ENCODE results near the gene KCNIP2.

DNA sequence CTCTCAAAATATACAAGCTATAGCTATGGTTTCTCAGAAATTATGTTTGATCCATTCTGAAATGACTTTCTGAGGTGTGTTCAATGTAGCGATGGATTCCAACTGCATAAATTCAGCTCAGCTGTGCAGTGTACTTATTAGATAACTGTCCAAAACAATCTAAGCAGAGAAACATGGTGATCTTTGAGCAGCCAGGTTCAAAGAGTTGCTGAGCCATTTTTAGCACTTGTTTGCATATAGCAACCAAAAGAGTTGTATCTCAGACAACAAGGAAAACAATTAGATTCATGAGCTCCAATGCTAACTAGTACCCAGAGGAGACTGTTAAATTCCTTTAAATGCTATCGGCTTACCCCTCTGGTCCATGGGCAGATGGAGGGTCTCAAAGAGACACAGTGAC is 15.9 kb upstream of the KCNIP2 start:
- TF ChIP-seq, protein P1, sequence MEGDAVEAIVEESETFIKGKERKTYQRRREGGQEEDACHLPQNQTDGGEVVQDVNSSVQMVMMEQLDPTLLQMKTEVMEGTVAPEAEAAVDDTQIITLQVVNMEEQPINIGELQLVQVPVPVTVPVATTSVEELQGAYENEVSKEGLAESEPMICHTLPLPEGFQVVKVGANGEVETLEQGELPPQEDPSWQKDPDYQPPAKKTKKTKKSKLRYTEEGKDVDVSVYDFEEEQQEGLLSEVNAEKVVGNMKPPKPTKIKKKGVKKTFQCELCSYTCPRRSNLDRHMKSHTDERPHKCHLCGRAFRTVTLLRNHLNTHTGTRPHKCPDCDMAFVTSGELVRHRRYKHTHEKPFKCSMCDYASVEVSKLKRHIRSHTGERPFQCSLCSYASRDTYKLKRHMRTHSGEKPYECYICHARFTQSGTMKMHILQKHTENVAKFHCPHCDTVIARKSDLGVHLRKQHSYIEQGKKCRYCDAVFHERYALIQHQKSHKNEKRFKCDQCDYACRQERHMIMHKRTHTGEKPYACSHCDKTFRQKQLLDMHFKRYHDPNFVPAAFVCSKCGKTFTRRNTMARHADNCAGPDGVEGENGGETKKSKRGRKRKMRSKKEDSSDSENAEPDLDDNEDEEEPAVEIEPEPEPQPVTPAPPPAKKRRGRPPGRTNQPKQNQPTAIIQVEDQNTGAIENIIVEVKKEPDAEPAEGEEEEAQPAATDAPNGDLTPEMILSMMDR (IDR thresholded peaks at IDR 0.05) = no peak
- no peak for TF ChIP-seq POLR2A (IDR thresholded peaks at IDR 0.05)

Measured in Peyer's patch (tissue), 4 donors.